Activated CD4-positive, alpha-beta T cell treated with anti-CD3 and anti-CD28 coated beads, Interleukin-2, amount 50 U/mL, for 16 hours (primary cell): Measurements from ENCODE around the gene TMC5.

Experiments
- DNase-seq: peaks from one replicate; pipeline ENCODE4 v3.0.0-alpha.2; 2020

Gene TMC5

DNA sequence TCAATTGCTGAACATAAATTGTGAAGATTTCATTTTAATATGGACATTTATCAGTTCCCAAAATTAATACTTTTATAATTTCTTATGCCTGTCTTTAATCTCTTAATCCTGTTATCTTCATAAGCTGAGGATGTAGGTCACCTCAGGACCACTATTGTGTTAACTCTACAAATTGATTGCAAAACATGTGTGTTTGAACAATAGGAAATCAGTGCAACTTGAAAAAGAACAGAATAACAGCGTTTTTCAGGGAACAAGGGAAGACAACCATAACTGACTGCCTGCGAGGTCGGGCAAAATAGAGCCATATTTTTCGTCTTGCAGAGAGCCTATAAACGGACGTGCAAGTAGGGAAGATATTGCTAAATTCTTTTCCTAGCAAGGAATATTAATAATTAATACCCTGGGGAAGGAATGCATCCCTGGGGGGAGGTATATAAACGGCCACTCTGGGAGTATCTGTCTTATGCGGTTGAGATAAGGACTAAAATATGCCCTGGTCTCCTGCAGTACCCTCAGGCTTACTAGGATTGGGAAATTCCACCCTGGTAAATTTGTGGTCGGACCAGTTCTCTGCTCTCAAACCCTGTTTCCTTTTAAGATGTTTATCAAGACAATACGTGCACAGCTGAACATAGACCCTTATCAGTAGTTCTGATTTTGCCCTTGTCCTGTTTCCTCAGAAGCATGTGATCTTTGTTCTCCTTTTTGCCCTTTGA is 125.8 kb downstream of the TMC5 start:
- peak; percentile 47 for DNase-seq

DNA sequence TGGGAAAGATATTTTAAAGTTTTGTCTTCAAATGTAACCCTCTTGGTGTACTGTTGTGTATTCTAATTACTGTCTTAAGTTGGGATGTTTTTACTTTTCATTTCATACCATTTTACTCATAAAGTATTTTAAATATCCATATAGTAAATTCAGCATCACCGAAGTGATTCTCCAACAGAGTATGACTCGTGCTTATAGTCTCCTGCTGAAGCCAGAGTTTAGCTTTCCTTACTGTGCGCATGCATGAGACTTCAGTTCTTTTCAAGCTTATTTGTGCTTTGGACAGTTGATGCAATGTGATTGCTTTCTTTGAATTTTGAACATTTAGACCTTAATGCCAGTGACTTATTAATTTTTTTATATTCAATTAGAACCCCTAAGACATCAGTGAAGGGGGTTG is 130.5 kb downstream of the TMC5 start:
- DNase-seq = no peak
